ENCODE measurements around the gene BBX. TPM values are rescaled to one million over a fixed set of nuclear protein-coding genes. Genes with fewer than 3 reads are reported as not detected.

BBX gene
- total RNA-seq, 1 donor from 2014 or later = 41.3 TPM

GRCh38 chr3:107496855-107497254 lies 25.9 kb upstream of the BBX start:
- H3K27ac ChIP-seq (replicated peaks) = no peak overlapping the region
- H3K4me3 ChIP-seq = no peak overlapping the region
- no peak for DNase-seq
- H3K27me3 ChIP-seq (ENCODE audit: low read depth) = no peaks in the 10 kb centered on the region
- no peak for TF ChIP-seq CTCF (IDR thresholded peaks at IDR 0.05; ENCODE audit: borderline replicate concordance)
- no peaks in the 10 kb centered on the region for H3K36me3 ChIP-seq
- H3K9me3 ChIP-seq (replicated peaks) = no peaks in the 10 kb centered on the region
- intact Hi-C loops (cut with micrococcal nuclease) = no loop called here
- H3K4me1 ChIP-seq = no peaks in the 10 kb centered on the region

- intact Hi-C loops (cut with micrococcal nuclease) = no loop called here
- TF ChIP-seq CTCF (IDR thresholded peaks at IDR 0.05; ENCODE audit: borderline replicate concordance) = no peak
- H3K4me1 ChIP-seq = no peaks in the 10 kb centered on the region
Observed at GRCh38 chr3:107498646-107499045, 24.1 kb upstream of the BBX start.

GRCh38 chr3:107506458-107506857 lies 16.3 kb upstream of the BBX start:
- H3K9me3 ChIP-seq (replicated peaks) = no peaks in the 10 kb centered on the region
- H3K36me3 ChIP-seq = no peaks in the 10 kb centered on the region
- intact Hi-C loops (cut with micrococcal nuclease) = no loop called here
- no peak overlapping the region for H3K27ac ChIP-seq (replicated peaks)
- DNase-seq = no peak
- H3K4me3 ChIP-seq = no peak overlapping the region
- no peaks in the 10 kb centered on the region for H3K27me3 ChIP-seq (ENCODE audit: low read depth)
- no peak for TF ChIP-seq CTCF (IDR thresholded peaks at IDR 0.05; ENCODE audit: borderline replicate concordance)
- no peaks in the 10 kb centered on the region for H3K4me1 ChIP-seq

More at GRCh38 chr3:107498646-107499045, 24.1 kb upstream of the BBX start:
- H3K36me3 ChIP-seq = no peaks in the 10 kb centered on the region
- H3K4me3 ChIP-seq = no peak overlapping the region
- no peaks in the 10 kb centered on the region for H3K27me3 ChIP-seq (ENCODE audit: low read depth)
- H3K9me3 ChIP-seq (replicated peaks) = no peaks in the 10 kb centered on the region
- no peak for DNase-seq
- no peak overlapping the region for H3K27ac ChIP-seq (replicated peaks)

DNA sequence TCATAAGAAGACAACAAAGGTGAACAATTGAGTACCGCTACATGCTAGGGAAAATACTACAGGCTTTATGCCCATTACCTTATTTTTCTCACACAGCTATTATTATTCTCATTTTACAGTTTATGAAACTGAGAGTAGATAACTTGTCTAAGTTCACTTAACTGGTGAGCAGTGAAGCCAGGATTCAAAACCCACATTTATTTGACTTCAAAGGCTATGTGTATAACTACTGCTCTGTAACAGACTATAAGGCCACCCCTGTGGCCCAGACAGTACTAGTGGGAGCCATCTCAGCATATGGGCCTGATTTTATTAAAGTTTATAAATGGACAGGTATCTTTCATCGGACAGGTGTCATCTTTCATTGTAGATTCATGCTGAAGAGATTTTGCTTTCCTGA lies 14.4 kb upstream of the BBX start:
- Histone ChIP-seq H3K36me3 (no peaks in the 10 kb centered on the region), H3K27ac (replicated peaks) (no peak overlapping the region), H3K4me1 (no peaks in the 10 kb centered on the region), H3K9me3 (replicated peaks) (no peaks in the 10 kb centered on the region), H3K4me3 (no peak overlapping the region), H3K27me3 (ENCODE audit: low read depth) (no peaks in the 10 kb centered on the region)
- intact Hi-C loops (cut with micrococcal nuclease) = no loop called here
- no peak for DNase-seq
- TF ChIP-seq CTCF (IDR thresholded peaks at IDR 0.05; ENCODE audit: borderline replicate concordance) = no peak

DNA sequence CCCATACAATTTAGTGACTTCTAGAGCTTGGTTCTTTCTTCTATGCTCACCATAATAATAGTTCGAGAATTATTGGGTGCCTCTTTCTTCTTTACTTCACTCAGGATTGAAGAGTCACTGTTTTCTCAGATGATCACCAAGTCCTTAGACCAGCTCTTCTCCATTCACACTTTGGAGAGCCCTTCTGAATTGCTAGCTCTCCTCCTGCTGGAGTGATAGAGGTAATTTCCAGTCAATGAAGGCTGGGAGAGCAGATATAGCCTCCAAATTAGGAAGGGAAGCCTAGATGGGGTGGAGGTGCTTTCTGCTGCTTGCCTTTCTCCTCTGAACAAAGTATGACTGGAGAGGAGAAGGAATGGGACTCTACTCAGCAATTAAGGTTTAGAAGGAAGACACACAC lies 10.7 kb upstream of the BBX start:
- H3K27ac ChIP-seq (replicated peaks) = no peak overlapping the region
- H3K4me3 ChIP-seq = no peak overlapping the region
- H3K9me3 ChIP-seq (replicated peaks) = no peaks in the 10 kb centered on the region
- intact Hi-C loops (cut with micrococcal nuclease) = no loop called here
- DNase-seq = no peak
- H3K36me3 ChIP-seq = no peaks in the 10 kb centered on the region
- H3K27me3 ChIP-seq (ENCODE audit: low read depth) = no peaks in the 10 kb centered on the region
- no peaks in the 10 kb centered on the region for H3K4me1 ChIP-seq
- no peak for TF ChIP-seq CTCF (IDR thresholded peaks at IDR 0.05; ENCODE audit: borderline replicate concordance)

GRCh38 chr3:107514453-107514852 lies 8.3 kb upstream of the BBX start:
- no peak overlapping the region for H3K4me3 ChIP-seq
- H3K27ac ChIP-seq (replicated peaks) = no peak overlapping the region
- H3K4me1 ChIP-seq = no peaks in the 10 kb centered on the region
- no peak for DNase-seq
- TF ChIP-seq CTCF (IDR thresholded peaks at IDR 0.05; ENCODE audit: borderline replicate concordance) = no peak
- no peaks in the 10 kb centered on the region for H3K9me3 ChIP-seq (replicated peaks)
- no peaks in the 10 kb centered on the region for H3K27me3 ChIP-seq (ENCODE audit: low read depth)
- intact Hi-C loops (cut with micrococcal nuclease) = no loop called here
- H3K36me3 ChIP-seq = no peaks in the 10 kb centered on the region

Measured in left ventricle myocardium inferior (tissue), 1 donor.